HepG2 (cell line): ENCODE data around the gene ADAMTS2.

ENCODE experiments used
- ATF2 ChIP-seq: sonication (generic); formaldehyde crosslinking; IDR thresholded peaks from 2 replicates; pipeline ENCODE4 v1.4.0; 2020; ENCODE audit warnings: missing genetic modification reagents
- CTCF ChIP-seq: sonication (generic); formaldehyde crosslinking; IDR thresholded peaks from 2 replicates; pipeline ENCODE4 v1.5.0; 2020; ENCODE audit warnings: mild to moderate bottlenecking, missing genetic modification reagents, moderate library complexity
- EP300 ChIP-seq, 3 experiments: sonication (generic) in 1 of 3; formaldehyde crosslinking in 1 of 3; IDR thresholded peaks; 2 replicates each; pipeline versions ENCODE4 v1.5.1 to v1.6.1; 2011 to 2020; ENCODE audit warnings: low read depth in 2 of 3, low read length in 2 of 3, borderline replicate concordance in 1 of 3, improper control_type of control experiment in 1 of 3, mild to moderate bottlenecking in 1 of 3, missing genetic modification reagents in 1 of 3, moderate library complexity in 1 of 3
- GLI4 ChIP-seq: sonication (generic); formaldehyde crosslinking; IDR thresholded peaks from 2 replicates; pipeline ENCODE4 v1.5.1; 2020; ENCODE audit warnings: missing genetic modification reagents, mild to moderate bottlenecking, moderate library complexity, borderline replicate concordance
- GTF2F1 ChIP-seq: fragments of 150-350 bp; IDR thresholded peaks from 2 replicates; pipeline ENCODE4 v1.6.1; 2014; ENCODE audit warnings: low read length
- MYC ChIP-seq: sonication (generic); formaldehyde crosslinking; IDR thresholded peaks from 2 replicates; pipeline ENCODE4 v1.9.0; 2021; ENCODE audit warnings: missing genetic modification reagents, borderline replicate concordance
- RBAK ChIP-seq: sonication (generic); formaldehyde crosslinking; IDR thresholded peaks from 2 replicates; pipeline ENCODE4 v1.5.1; 2020; ENCODE audit warnings: mild to moderate bottlenecking, missing genetic modification reagents
- RBM39 ChIP-seq: fragments of 200-400 bp; formaldehyde crosslinking; IDR thresholded peaks from one replicate; pipeline ENCODE4 v1.6.1; 2018; ENCODE audit warnings: antibody characterized with exemption, mild to moderate bottlenecking, low read depth, low read length; ENCODE audit not compliant: poor library complexity, severe bottlenecking
- SRSF9 ChIP-seq: fragments of 200-400 bp; formaldehyde crosslinking; IDR thresholded peaks from 2 replicates; pipeline ENCODE4 v1.6.1; 2018; ENCODE audit warnings: borderline replicate concordance, mild to moderate bottlenecking, low read depth, low read length; ENCODE audit not compliant: insufficient read depth, poor library complexity, severe bottlenecking
- STAT6 ChIP-seq: sonication (generic); formaldehyde crosslinking; IDR thresholded peaks from 2 replicates; pipeline ENCODE4 v1.4.0; 2020; ENCODE audit warnings: missing genetic modification reagents, mild to moderate bottlenecking, borderline replicate concordance
- TRIM22 ChIP-seq: fragments of 450-650 bp; IDR thresholded peaks from 2 replicates; pipeline ENCODE4 v1.6.1; 2017
- ZFP37 ChIP-seq: sonication (generic); formaldehyde crosslinking; IDR thresholded peaks from 2 replicates; pipeline ENCODE4 v1.4.0; 2020; ENCODE audit warnings: missing genetic modification reagents, borderline replicate concordance
- ZKSCAN1 ChIP-seq: fragments of 150-350 bp; IDR thresholded peaks from 2 replicates; pipeline ENCODE4 v1.6.1; 2014; ENCODE audit warnings: low read length

- no peak for TF ChIP-seq TRIM22
- no peak for TF ChIP-seq GTF2F1
- TF ChIP-seq RBAK (CRISPR knock-in tag), result no peak
- TF ChIP-seq MYC (CRISPR knock-in tag), result no peak
- no peak for TF ChIP-seq RBM39
- no peak for TF ChIP-seq SRSF9
- TF ChIP-seq CTCF, result no peak
- no peak for TF ChIP-seq STAT6 (CRISPR knock-in tag)
- no peak for TF ChIP-seq ZFP37 (CRISPR knock-in tag)
- no peak for TF ChIP-seq ATF2 (CRISPR knock-in tag)
- no peak for TF ChIP-seq EP300 (IDR thresholded peaks at IDR 0.05; ENCODE audit: low read depth in 2 of 2, low read length in 2 of 2)
- TF ChIP-seq EP300 (CRISPR knock-in tag; IDR thresholded peaks at IDR 0.05; ENCODE audit: borderline replicate concordance), result no peak
- no peak for TF ChIP-seq ZKSCAN1
- no peak for TF ChIP-seq GLI4 (CRISPR knock-in tag)
These were observed 50.1 kb downstream of the ADAMTS2 start for GRCh38 chr5:179294891-179295777.
